Measurements from ENCODE around the gene CEMIP2.

The CEMIP2 gene

GRCh38 chr9:71796100-71796767 is 27.9 kb upstream of the CEMIP2 start:
- no peak for TF ChIP-seq GABPA (IDR thresholded peaks at IDR 0.05; ENCODE audit: low read depth)
- no peak for DNase-seq (ENCODE audit: low read depth in 1 of 2, low spot score in 1 of 2)
- Histone ChIP-seq H3K27ac (replicated peaks) (no peak overlapping the region), H3K4me3 (replicated peaks; ENCODE audit: insufficient read depth, low read length) (no peak overlapping the region), H3K27me3 (ENCODE audit: insufficient read depth, poor library complexity, severe bottlenecking) (no peaks in the 10 kb centered on the region)

- no peak for TF ChIP-seq POLR2AphosphoS5 (IDR thresholded peaks at IDR 0.05; ENCODE audit: low read depth)
- no peak for TF ChIP-seq SPI1 (IDR thresholded peaks at IDR 0.05; ENCODE audit: borderline replicate concordance, low read depth)
- TF ChIP-seq CTCF (IDR thresholded peaks at IDR 0.05; ENCODE audit: insufficient read depth, low read length): no peak
- Histone ChIP-seq H3K4me3 (replicated peaks; ENCODE audit: insufficient read depth, low read length) (no peak overlapping the region), H3K27me3 (ENCODE audit: insufficient read depth, poor library complexity, severe bottlenecking) (no peaks in the 10 kb centered on the region), H3K27ac (replicated peaks) (no peak overlapping the region)
- no peak for DNase-seq (ENCODE audit: low read depth in 1 of 2, low spot score in 1 of 2)
Observed at GRCh38 chr9:71795097-71795813, 26.9 kb upstream of the CEMIP2 start.

- Histone ChIP-seq H3K4me3 (replicated peaks; ENCODE audit: insufficient read depth, low read length) (no peak overlapping the region), H3K27ac (replicated peaks) (no peak overlapping the region), H3K27me3 (ENCODE audit: insufficient read depth, poor library complexity, severe bottlenecking) (no peaks in the 10 kb centered on the region)
- TF ChIP-seq SPI1 (IDR thresholded peaks at IDR 0.05; ENCODE audit: borderline replicate concordance, low read depth) (no peak), POLR2AphosphoS5 (IDR thresholded peaks at IDR 0.05; ENCODE audit: low read depth) (no peak), GABPA (IDR thresholded peaks at IDR 0.05; ENCODE audit: low read depth) (no peak), CTCF (IDR thresholded peaks at IDR 0.05; ENCODE audit: insufficient read depth, low read length) (no peak), REST (IDR thresholded peaks at IDR 0.05; ENCODE audit: insufficient replicate concordance, low read depth) (no peak)
- no peak for DNase-seq (ENCODE audit: low read depth in 1 of 2, low spot score in 1 of 2)
Observed at GRCh38 chr9:71793386-71794105, 25.2 kb upstream of the CEMIP2 start.

GRCh38 chr9:71791875-71792274 is 23.6 kb upstream of the CEMIP2 start:
- no peak for DNase-seq (ENCODE audit: low read depth in 1 of 2, low spot score in 1 of 2)
- no peak overlapping the region for H3K27ac ChIP-seq (replicated peaks)
- no peak overlapping the region for H3K4me3 ChIP-seq (replicated peaks; ENCODE audit: insufficient read depth, low read length)
- H3K27me3 ChIP-seq (ENCODE audit: insufficient read depth, poor library complexity, severe bottlenecking): no peaks in the 10 kb centered on the region
- no peak for TF ChIP-seq POLR2AphosphoS5 (IDR thresholded peaks at IDR 0.05; ENCODE audit: low read depth)
- no peak for TF ChIP-seq REST (IDR thresholded peaks at IDR 0.05; ENCODE audit: insufficient replicate concordance, low read depth)
- TF ChIP-seq CTCF (IDR thresholded peaks at IDR 0.05; ENCODE audit: insufficient read depth, low read length): no peak
- no peak for TF ChIP-seq SPI1 (IDR thresholded peaks at IDR 0.05; ENCODE audit: borderline replicate concordance, low read depth)
- no peak for TF ChIP-seq GABPA (IDR thresholded peaks at IDR 0.05; ENCODE audit: low read depth)

All from HL-60 (cell line).